ENCODE data around the gene CDH23. TPM values are rescaled to one million over a fixed set of nuclear protein-coding genes. Genes with fewer than 3 reads are reported as not detected.

Gene CDH23
- total and polyA plus RNA-seq, 10 of the 15 experiments (the other 5 are each of a cell fraction or from before 2014, with no cell fraction given): 0.09 to 0.40 (median 0.15) TPM; not detected in 1

DNA sequence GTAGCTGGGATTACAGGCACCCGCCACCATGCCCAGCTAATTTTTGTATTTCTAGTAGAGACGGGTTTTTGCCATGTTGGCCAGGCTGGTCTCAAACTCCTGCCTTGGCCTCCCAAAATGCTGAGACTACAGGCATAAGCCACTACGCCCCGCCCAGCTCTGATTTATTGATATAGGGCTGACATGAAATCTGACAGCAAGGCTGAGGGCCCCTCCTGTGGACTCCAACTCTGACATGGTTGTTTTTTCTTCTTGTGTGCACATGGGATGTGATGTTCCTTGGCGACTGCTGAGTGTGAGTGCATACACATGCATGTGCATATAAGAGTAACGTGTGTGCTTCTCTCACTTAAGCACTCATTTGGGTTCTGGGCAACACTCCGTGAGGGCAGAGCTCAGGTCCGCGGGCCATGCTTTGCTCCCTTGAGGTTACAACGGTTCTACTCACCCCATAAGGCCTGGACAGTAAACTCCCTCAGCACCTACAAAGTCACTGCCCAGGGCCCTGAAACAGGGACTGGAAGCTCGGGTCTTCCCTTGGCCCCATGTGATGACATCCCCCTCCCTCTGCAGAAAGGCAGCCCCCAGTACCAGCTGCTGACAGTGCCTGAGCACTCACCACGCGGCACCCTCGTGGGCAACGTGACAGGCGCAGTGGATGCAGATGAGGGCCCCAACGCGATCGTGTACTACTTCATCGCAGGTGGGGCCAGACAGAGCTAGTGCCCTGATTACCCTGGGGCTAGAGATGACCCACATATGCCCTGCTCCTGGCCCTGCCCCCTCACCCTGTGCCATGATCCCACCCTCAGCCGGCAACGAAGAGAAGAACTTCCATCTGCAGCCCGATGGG, 410.2 kb downstream of the CDH23 start:
- Histone ChIP-seq H3K27ac (ENCODE audit: control insufficient read depth, insufficient read depth) (no peak overlapping the region), H2AFZ (ENCODE audit: control insufficient read depth, low read depth, low read length) (no peak overlapping the region), H3K4me1 (ENCODE audit: control insufficient read depth, insufficient read depth, low read length) (peaks cover 3% of the 10 kb centered on the region), H3K36me3 (ENCODE audit: control insufficient read depth in 2 of 2, insufficient read depth in 2 of 2, low read length in 1 of 2) (no peaks in the 10 kb centered on the region), H3K27me3 (replicated peaks in 1 of 2; ENCODE audit: control insufficient read depth in 2 of 2, insufficient read depth in 2 of 2, low read length in 1 of 2) (no peaks in the 10 kb centered on the region), H3K79me2 (ENCODE audit: control insufficient read depth, insufficient read depth, low read length) (no peaks in the 10 kb centered on the region), H4K20me1 (ENCODE audit: control insufficient read depth, insufficient read depth) (no peaks in the 10 kb centered on the region), H3K4me3 (no peak overlapping the region), H3K9me3 (replicated peaks; ENCODE audit: control insufficient read depth, insufficient read depth, low read length) (no peaks in the 10 kb centered on the region), H3K4me2 (ENCODE audit: control insufficient read depth, insufficient read depth) (no peak overlapping the region), H3K9ac (ENCODE audit: control insufficient read depth, insufficient read depth, low read length) (no peak overlapping the region)
- in situ Hi-C loops (cut with MboI): no loop called here
- ChIA-PET RAD21 (ENCODE audit: unreplicated experiment) (interaction anchor here (0.7 to 1.2 kb wide), 2 partner anchors 99 to 805 kb away, joined by 3 read pairs; no protein-coding TSS in a partner anchor), POLR2A (interaction anchor here (0.5 to 0.7 kb wide), 2 partner anchors 113 to 834 kb away, joined by 3 read pairs; no protein-coding TSS in a partner anchor), CTCF (no interaction called here), SMC1A (ENCODE audit: uncharacterized antibody, unreplicated experiment) (interaction anchor here (1.1 kb wide), 1 partner anchor 24 kb away, joined by 3 read pairs; no protein-coding TSS in a partner anchor)
- TF ChIP-seq, protein P1, sequence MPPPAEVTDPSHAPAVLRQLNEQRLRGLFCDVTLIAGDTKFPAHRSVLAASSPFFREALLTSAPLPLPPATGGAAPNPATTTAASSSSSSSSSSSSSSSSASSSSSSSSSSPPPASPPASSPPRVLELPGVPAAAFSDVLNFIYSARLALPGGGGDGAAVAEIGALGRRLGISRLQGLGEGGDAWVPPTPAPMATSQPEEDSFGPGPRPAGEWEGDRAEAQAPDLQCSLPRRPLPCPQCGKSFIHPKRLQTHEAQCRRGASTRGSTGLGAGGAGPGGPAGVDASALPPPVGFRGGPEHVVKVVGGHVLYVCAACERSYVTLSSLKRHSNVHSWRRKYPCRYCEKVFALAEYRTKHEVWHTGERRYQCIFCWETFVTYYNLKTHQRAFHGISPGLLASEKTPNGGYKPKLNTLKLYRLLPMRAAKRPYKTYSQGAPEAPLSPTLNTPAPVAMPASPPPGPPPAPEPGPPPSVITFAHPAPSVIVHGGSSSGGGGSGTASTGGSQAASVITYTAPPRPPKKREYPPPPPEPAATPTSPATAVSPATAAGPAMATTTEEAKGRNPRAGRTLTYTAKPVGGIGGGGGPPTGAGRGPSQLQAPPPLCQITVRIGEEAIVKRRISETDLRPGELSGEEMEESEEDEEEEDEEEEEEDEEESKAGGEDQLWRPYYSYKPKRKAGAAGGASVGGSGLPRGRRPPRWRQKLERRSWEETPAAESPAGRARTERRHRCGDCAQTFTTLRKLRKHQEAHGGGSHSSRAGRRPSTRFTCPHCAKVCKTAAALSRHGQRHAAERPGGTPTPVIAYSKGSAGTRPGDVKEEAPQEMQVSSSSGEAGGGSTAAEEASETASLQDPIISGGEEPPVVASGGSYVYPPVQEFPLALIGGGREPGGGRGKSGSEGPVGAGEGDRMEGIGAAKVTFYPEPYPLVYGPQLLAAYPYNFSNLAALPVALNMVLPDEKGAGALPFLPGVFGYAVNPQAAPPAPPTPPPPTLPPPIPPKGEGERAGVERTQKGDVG (CRISPR knock-in tag; IDR thresholded peaks at IDR 0.05): no peak
- TF ChIP-seq RAD51 (IDR thresholded peaks at IDR 0.05) (no peak), ZBED1 (IDR thresholded peaks at IDR 0.05; ENCODE audit: borderline replicate concordance) (no peak), FOXM1 (IDR thresholded peaks at IDR 0.05; ENCODE audit: low read depth, low read length) (no peak), SIX5 (IDR thresholded peaks at IDR 0.05; ENCODE audit: low read depth, low read length, severe bottlenecking) (no peak), CBX3 (IDR thresholded peaks at IDR 0.05; ENCODE audit: borderline replicate concordance, low read depth) (no peak), CHD1 (IDR thresholded peaks at IDR 0.05; ENCODE audit: low read depth, low read length) (no peak), POU2F2 (IDR thresholded peaks at IDR 0.05; ENCODE audit: borderline replicate concordance, low read depth, low read length) (no peak), ETV6 (conservative IDR thresholded peaks at IDR 0.05 in 1 of 2, IDR thresholded peaks at IDR 0.05 in 1 of 2; ENCODE audit: borderline replicate concordance in 1 of 2, low read depth in 1 of 2) (no peak), FOS (IDR thresholded peaks at IDR 0.05; ENCODE audit: borderline replicate concordance, extremely low read depth, insufficient read length) (no peak), GATAD2B (conservative IDR thresholded peaks at IDR 0.05; ENCODE audit: low read depth) (no peak)
- TF ChIP-seq, protein P2, sequence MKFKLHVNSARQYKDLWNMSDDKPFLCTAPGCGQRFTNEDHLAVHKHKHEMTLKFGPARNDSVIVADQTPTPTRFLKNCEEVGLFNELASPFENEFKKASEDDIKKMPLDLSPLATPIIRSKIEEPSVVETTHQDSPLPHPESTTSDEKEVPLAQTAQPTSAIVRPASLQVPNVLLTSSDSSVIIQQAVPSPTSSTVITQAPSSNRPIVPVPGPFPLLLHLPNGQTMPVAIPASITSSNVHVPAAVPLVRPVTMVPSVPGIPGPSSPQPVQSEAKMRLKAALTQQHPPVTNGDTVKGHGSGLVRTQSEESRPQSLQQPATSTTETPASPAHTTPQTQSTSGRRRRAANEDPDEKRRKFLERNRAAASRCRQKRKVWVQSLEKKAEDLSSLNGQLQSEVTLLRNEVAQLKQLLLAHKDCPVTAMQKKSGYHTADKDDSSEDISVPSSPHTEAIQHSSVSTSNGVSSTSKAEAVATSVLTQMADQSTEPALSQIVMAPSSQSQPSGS (IDR thresholded peaks at IDR 0.05; ENCODE audit: low read length): no peak
- TF ChIP-seq, protein P3, sequence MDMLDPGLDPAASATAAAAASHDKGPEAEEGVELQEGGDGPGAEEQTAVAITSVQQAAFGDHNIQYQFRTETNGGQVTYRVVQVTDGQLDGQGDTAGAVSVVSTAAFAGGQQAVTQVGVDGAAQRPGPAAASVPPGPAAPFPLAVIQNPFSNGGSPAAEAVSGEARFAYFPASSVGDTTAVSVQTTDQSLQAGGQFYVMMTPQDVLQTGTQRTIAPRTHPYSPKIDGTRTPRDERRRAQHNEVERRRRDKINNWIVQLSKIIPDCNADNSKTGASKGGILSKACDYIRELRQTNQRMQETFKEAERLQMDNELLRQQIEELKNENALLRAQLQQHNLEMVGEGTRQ (IDR thresholded peaks at IDR 0.05; ENCODE audit: borderline replicate concordance, low read depth, low read length): no peak
- TF ChIP-seq, protein P4, sequence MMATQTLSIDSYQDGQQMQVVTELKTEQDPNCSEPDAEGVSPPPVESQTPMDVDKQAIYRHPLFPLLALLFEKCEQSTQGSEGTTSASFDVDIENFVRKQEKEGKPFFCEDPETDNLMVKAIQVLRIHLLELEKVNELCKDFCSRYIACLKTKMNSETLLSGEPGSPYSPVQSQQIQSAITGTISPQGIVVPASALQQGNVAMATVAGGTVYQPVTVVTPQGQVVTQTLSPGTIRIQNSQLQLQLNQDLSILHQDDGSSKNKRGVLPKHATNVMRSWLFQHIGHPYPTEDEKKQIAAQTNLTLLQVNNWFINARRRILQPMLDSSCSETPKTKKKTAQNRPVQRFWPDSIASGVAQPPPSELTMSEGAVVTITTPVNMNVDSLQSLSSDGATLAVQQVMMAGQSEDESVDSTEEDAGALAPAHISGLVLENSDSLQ (IDR thresholded peaks at IDR 0.05): no peak
- BruUV-seq (replicated peaks): no TSS peak
- intact Hi-C loops (cut with micrococcal nuclease; ENCODE audit: unreplicated experiment): no loop called here
- no peak for ATAC-seq
- no peak for DNase-seq (ENCODE audit: low read depth, low spot score)
- 68% methylated on average over 21 of the region's 23 CpGs for WGBS (ENCODE audit: insufficient coverage, insufficient replicate concordance, low lambda C conversion rate, missing lambda C conversion rate)
- FAIRE-seq: no peak

Measured in GM12878 (cell line).